PC-9 (cell line): ENCODE measurements around the gene TRIM68.

Experiments
- EZH2 ChIP-seq: fragments of 200-600 bp; sonication (generic); IDR thresholded peaks from 2 replicates; pipeline ENCODE4 v1.8.0; 2017; ENCODE audit warnings: antibody characterized with exemption, low read depth
- TF ChIP-seq, protein P1 (sequence below): fragments of 200-600 bp; sonication (generic); conservative IDR thresholded peaks from 2 replicates; pipeline ENCODE4 v1.6.1; 2017; ENCODE audit warnings: mixed run types, antibody characterized with exemption, mild to moderate bottlenecking, moderate library complexity

DNA sequence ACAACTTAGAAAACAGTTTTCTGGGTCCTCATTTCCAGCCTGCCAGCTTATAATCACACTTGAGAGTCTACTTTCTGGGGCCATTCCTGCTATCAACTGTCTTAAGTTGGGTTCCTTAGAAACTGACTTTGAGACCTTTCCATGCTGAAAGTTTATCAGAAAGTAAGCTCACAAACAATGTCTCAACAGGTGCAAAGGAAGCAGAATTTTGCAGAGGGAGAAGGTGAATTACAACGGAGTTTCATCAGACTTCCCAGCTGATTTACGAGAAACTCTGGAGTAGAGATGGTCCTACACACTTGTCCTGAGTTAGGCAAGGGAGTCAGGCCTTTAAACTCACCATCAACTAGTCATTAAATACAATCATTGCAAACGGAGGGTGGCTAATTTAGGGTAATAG, 31.2 kb downstream of the TRIM68 start:
- TF ChIP-seq, protein P1, sequence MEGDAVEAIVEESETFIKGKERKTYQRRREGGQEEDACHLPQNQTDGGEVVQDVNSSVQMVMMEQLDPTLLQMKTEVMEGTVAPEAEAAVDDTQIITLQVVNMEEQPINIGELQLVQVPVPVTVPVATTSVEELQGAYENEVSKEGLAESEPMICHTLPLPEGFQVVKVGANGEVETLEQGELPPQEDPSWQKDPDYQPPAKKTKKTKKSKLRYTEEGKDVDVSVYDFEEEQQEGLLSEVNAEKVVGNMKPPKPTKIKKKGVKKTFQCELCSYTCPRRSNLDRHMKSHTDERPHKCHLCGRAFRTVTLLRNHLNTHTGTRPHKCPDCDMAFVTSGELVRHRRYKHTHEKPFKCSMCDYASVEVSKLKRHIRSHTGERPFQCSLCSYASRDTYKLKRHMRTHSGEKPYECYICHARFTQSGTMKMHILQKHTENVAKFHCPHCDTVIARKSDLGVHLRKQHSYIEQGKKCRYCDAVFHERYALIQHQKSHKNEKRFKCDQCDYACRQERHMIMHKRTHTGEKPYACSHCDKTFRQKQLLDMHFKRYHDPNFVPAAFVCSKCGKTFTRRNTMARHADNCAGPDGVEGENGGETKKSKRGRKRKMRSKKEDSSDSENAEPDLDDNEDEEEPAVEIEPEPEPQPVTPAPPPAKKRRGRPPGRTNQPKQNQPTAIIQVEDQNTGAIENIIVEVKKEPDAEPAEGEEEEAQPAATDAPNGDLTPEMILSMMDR, result no peak
- no peak for TF ChIP-seq EZH2
